Stimulated activated CD8-positive, alpha-beta memory T cell treated with anti-CD3 and anti-CD28 coated beads, Interleukin-4, amount 100 ng/mL, for 24 hours (primary cell): ENCODE data around the gene BBX.

Source experiments
- DNase-seq: peaks from one replicate; pipeline ENCODE4 v3.0.0-alpha.2; 2020; ENCODE audit warnings: low read depth

Gene BBX

GRCh38 chr3:107654218-107654617, 131.5 kb downstream of the BBX start:
- no peak for DNase-seq

GRCh38 chr3:107657971-107658370, 135.2 kb downstream of the BBX start:
- DNase-seq, result no peak

DNA sequence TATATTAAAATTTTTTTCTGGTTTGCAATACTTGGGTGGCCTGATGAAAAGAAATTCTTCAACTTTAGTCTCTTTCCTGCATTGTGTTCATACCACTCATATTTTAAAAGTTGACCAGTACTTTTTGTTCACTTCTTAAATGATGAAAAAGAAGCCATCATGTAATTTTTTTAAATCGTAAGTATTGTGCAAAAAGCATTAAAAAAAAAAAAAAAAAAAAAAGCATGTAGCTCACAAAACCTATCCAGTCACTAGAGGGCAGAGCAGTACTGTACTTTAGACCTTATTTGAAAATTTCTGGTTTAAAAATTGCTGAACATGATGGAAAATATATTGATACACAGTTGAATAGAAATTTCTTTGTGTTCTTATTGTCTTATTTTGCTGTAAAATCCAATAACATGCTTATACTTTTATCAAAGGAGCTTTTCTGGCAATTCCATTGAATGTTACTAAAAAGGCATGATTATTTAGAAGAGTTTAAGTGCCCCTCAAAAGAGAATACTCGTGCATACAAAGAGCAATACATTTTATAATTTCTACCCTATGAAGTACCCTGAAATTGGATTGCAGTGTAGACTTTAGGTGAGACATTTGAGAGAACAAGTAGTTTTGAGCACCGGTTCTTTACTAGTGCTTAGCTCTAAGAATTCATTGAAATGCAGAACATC, 137.7 kb downstream of the BBX start:
- no peak for DNase-seq

DNA sequence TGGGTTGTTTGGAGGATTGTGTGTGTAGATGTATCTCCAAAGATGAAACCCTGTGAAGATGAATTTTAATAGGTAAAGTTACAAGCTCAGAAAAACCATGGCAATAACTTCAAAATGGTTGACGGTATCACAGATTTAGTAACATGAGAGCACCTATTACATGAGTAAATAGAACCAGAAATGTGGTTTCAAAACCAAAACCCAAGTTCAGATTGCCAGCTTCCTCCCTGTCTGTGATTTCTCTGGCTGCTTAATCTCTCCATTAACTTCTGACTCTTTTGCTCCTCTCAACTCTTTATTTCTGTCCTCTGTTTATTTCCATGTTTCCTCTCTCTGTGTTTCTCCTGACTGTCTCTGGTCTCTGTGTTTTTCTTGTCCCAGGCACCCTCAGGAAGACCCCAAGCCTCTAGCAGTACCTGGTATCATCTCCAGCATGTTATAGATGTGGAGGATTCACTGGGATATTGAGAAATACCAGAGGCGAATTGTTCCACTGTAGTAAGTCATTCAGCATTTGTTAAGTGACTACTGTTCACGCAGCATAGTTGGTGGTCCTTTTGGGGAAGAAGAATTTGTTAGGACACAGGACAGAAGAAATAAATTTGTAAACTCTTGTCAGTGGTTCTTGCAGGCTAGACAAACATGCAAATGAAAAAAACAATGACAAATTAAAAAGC, 138.8 kb downstream of the BBX start:
- no peak for DNase-seq

GRCh38 chr3:107662124-107662507, 139.4 kb downstream of the BBX start:
- DNase-seq, result no peak

- DNase-seq, result no peak
Observed at GRCh38 chr3:107662586-107662985, 139.8 kb downstream of the BBX start.

GRCh38 chr3:107663266-107663665, 140.5 kb downstream of the BBX start:
- no peak for DNase-seq

GRCh38 chr3:107664614-107665013, 141.9 kb downstream of the BBX start:
- no peak for DNase-seq

DNA sequence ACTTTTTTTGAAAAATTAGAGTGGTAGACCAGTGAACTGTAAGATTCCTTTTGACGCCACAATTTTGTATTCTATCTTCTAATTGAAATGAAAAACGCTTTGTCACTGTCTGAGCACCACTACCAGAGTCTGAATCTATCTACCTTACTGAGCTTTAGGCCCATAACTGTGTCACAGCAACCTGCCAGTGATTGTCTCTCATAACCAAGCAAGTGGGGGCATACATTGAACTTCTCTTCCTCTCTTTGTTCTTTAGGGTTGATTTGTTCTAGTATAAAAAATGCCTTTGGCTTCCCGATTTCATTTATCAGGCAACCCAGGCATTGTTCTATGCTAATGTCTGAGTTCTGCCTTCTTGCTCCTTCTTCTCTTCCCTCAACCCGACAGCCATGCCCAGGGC, 142.6 kb downstream of the BBX start:
- no peak for DNase-seq

DNA sequence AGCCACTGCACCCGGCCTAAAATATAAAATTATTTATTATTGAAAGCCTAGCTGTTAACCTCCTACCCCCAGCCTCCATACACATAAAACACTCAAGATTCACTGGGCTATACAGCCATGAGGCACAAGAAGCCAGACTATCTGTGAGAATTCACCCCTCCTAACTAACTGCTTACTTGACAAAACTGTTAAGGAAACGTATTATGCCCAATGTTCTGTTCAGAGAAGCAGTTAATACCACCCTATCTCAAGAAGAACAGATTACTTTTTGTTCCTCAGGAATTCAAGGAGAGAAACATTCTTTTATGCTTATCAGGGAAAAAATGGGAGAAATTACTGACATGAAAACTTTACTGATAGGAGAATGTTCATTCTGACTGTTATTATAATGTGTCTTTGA, 144.1 kb downstream of the BBX start:
- DNase-seq, result no peak

DNA sequence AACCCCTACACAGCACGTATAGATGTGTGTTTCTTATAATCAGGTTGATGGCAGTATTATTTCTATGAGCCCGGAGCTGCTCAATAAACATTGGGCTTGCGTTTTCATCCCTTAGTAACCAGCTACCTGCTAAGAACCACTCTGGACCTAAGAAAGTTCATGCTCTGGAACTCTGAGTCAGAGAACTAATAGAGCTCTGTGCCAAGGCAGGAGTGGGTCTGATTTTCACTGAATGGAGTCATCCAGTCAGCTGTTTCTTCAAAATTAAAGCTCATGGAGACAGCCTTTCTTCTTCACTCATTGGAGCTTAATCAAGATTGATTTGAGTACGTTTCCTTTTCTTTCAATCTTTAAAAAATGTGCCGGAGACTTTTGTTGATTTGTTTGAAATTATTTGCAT, 145.7 kb downstream of the BBX start:
- no peak for DNase-seq

GRCh38 chr3:107668963-107669362, 146.2 kb downstream of the BBX start:
- DNase-seq, result no peak

DNA sequence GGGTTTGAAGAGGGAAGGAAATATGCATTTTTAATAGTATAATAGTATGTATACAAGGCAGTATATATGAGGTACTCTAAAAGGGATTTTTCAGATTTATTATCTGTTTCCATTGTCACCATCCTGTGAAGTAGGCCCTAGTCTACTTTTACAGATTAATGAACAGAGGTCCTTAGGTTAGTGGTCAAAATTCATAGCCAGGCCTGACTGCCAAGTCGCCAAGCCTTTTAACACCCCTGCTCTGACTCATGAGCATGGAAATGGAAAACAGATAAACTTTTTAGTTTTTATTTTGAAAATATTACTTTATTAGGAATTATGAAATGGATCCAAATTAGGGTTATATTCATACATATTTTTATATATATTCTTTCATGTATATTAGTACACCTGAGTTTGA, 146.9 kb downstream of the BBX start:
- no peak for DNase-seq

DNA sequence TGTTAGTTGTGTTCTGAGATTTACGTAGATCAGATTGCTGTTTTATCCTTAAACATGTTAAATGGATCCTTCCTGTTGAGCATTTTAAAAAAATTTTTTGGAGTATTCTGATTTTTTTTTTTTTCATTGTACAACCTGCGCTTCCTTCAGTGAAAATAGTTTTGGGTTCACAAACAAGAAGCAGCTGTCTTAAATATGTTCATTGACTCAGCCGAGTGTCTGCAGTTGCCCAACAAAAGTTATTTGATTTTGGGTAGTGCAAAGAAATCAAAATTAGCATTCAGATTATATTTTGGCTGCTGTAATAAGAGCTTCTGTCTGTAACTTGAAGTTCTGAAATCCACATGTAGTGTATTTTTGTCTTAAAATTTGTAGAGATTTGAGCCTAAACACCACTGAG, 148.2 kb downstream of the BBX start:
- no peak for DNase-seq

GRCh38 chr3:107674371-107674770, 151.6 kb downstream of the BBX start:
- no peak for DNase-seq

DNA sequence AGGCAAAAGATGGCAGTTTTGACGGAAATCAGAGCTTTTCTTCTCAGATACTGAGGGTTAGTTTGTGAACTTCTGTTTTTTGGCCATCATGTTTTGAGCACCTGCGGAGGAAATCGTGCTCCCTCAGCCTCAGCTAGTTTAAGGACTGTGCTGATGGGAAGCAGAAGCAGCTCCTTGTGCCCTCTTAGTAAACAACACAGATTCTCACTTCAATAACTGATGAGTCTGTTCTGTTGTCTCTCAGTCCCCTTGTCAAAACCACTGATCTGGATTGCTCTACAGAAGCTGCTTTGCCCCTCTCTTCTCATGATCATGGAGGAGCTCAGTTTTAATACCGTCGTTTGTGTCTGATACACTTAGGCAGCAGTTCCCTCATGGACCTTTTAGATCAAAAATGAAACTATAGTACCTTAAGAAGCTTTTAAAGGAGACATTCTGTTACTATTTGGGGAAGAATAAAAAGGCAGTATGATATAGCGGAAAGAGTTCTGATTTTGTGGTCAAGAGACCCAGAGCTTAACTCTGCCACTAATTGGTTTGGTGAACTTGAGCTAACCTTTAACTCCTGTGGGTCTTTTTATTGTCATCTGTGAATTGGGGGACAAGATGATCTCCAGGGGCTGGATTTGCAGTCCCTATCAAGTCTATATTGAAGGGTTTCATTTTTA, 152.6 kb downstream of the BBX start:
- DNase-seq, result no peak

DNA sequence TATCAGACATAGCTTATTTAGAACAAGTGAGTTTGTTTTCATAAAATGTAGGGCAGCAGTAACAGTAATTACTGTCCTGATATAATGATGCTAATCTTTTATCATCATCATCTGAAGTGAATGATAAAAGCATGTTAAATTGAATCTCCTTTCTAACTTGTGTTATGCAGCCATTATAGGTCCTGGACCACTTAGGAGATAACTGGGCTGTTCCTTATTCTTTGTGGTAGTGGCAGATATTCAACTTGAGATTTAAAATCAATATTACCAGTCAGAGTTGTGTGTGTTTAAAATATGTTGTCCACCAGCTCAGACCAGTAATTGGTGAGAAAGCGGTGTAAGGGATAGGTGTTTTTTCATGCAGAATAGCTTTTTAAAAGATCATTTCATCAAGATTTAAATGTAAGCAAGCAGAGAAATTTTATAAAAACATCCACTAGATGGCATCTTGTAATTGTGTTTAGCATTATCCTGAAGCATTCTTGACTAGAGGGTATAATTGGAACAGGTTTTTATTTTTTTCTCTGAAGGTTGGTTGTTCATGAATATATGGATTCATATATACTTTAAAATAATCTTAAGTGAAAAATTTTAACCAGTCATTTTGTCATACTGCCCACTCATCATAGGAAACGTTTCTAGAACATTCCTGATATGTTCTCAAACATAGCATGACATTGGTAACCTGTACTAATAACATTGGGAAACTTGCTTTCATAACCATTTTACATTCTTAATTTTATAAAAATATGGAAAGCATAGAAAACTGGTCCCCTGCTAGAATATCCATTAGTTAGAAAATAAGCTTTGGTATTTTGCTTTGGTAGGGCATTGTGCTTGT, 153.9 kb downstream of the BBX start:
- no peak for DNase-seq

GRCh38 chr3:107679921-107680320, 157.2 kb downstream of the BBX start:
- no peak for DNase-seq

DNA sequence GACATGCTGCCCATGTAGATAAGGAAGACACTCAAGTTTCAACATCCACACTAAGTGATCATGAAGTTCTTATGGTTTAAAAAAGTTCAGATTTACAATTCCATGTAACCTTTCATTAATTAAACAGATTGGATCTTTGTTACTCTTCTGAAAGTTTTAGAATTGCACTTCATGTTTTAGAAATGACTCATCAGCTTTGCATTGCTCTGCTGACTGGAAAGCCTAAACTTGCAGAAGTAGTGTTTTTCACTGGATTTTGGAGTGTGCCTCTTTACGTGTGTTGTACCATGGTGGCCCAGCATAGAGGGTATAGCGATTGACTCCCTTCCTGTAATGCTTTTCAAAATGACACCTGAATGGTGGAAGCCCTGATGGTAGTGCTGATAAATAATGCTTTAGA, 157.9 kb downstream of the BBX start:
- DNase-seq, result no peak

DNA sequence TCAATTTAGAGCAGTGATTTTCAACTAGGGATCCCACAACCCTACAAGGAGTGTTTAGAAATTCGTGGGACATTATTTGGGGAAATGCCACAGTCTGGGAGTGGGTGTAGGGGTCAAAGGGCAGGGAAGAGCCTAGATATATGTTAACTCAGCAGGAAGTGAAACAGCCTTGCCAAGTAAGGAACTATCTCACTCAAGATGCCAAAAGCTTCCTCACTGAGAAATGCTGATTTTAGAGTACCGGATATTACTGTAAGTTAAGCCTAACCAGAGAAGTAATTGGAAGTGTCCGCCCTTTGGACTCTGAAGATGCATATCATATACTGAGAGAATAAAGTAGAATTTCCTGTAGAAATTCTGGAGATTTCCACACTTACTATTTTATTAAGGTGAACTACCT, 158.6 kb downstream of the BBX start:
- DNase-seq, result no peak

GRCh38 chr3:107682580-107682979, 159.8 kb downstream of the BBX start:
- DNase-seq, result no peak

DNA sequence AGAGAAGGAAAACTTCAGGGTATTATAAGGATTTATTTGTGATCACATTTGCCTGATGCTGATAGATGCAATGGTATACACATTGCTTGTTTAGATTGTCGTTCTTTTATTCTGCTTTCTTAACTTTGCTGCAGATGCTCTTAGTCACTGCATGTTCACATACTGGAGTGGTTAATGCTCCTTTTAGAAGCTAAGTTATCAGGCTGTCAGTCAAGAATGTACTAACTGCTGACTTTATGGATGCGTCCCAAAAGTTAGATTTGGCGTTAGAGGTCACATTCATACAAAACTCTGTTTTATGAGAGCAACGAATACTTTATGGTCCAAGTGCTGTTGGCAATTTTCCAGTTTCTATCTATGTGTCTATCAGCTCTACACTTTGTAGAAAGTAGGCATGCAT, 160.7 kb downstream of the BBX start:
- DNase-seq, result no peak
